Upper lobe of right lung (tissue), 1 donor: ENCODE results near the gene CCDC136. TPM values are rescaled to one million over a fixed set of nuclear protein-coding genes. Genes with fewer than 3 reads are reported as not detected.

Source experiments
- ATAC-seq: fragments of 200-7000 bp; cut with Tn5 transposase; one replicate; pipeline ENCODE4 v1.9.1; 2020; ENCODE audit warnings: mild to moderate bottlenecking, moderate library complexity
- DNase-seq: peaks from one replicate; pipeline ENCODE4 v3.0.0-alpha.2; 2020
- H3K27ac ChIP-seq: fragments of 200-600 bp; one replicate; pipeline ENCODE4 v1.8.0; 2022
- H3K27me3 ChIP-seq: fragments of 200-600 bp; one replicate; pipeline ENCODE4 v1.8.0; 2022; ENCODE audit warnings: mild to moderate bottlenecking
- H3K36me3 ChIP-seq: fragments of 200-600 bp; one replicate; pipeline ENCODE4 v1.8.0; 2022
- H3K4me1 ChIP-seq: fragments of 200-600 bp; one replicate; pipeline ENCODE4 v1.8.0; 2022
- H3K4me3 ChIP-seq: fragments of 200-600 bp; one replicate; pipeline ENCODE4 v1.8.0; 2022; ENCODE audit warnings: mild to moderate bottlenecking
- H3K9me3 ChIP-seq: fragments of 200-600 bp; one replicate; pipeline ENCODE4 v1.8.0; 2022
- intact Hi-C: fragments of 100-400 bp; cut with DNase I; formaldehyde crosslinking; loops from one replicate; pipeline ENCODE4 v1.11.0; 2022
- total RNA-seq: library from RNA; stranded (reverse); fragmentation: NEBNext Ultra II Directional; extraction: Animal tissue kit (Norgen Biotek cat#: 25700); gene quantifications from one replicate; pipeline ENCODE4 v1.2.1, GENCODE V29; 2021
- TF ChIP-seq, protein P1 (sequence below): fragments of 200-600 bp; IDR thresholded peaks from one replicate; pipeline ENCODE4 v1.8.0; 2022; ENCODE audit warnings: antibody characterized with exemption
- donor health status: DM: no; HTN: yes; CAD: no; lungs with severe emphysema.

The CCDC136 gene
- total RNA-seq, 1 donor from 2014 or later: 3.1 TPM

DNA sequence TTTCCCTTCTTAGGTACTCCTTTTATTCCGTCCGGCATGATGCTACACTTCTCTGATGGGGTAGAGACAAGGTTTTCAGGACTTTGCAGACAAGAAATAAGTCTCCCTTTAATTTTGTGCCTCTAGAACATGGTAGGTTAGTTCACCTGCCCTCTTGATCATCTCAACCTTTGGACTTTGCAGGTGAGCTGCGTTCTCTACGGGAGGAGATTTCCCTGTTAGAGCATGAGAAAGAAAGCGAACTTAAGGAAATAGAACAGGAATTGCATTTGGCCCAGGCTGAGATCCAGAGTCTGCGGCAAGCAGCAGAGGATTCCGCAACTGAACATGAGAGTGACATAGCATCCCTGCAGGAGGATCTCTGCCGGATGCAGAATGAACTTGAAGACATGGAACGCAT, 9.2 kb downstream of the CCDC136 start:
- H3K27me3 ChIP-seq: no peaks in the 10 kb centered on the region
- no peak overlapping the region for H3K27ac ChIP-seq
- TF ChIP-seq, protein P1, sequence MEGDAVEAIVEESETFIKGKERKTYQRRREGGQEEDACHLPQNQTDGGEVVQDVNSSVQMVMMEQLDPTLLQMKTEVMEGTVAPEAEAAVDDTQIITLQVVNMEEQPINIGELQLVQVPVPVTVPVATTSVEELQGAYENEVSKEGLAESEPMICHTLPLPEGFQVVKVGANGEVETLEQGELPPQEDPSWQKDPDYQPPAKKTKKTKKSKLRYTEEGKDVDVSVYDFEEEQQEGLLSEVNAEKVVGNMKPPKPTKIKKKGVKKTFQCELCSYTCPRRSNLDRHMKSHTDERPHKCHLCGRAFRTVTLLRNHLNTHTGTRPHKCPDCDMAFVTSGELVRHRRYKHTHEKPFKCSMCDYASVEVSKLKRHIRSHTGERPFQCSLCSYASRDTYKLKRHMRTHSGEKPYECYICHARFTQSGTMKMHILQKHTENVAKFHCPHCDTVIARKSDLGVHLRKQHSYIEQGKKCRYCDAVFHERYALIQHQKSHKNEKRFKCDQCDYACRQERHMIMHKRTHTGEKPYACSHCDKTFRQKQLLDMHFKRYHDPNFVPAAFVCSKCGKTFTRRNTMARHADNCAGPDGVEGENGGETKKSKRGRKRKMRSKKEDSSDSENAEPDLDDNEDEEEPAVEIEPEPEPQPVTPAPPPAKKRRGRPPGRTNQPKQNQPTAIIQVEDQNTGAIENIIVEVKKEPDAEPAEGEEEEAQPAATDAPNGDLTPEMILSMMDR: no peak
- intact Hi-C loops: no loop called here
- H3K9me3 ChIP-seq: no peaks in the 10 kb centered on the region
- H3K4me3 ChIP-seq: no peak overlapping the region
- DNase-seq (no peak), ATAC-seq (no peak)
- no peaks in the 10 kb centered on the region for H3K36me3 ChIP-seq
- no peaks in the 10 kb centered on the region for H3K4me1 ChIP-seq

DNA sequence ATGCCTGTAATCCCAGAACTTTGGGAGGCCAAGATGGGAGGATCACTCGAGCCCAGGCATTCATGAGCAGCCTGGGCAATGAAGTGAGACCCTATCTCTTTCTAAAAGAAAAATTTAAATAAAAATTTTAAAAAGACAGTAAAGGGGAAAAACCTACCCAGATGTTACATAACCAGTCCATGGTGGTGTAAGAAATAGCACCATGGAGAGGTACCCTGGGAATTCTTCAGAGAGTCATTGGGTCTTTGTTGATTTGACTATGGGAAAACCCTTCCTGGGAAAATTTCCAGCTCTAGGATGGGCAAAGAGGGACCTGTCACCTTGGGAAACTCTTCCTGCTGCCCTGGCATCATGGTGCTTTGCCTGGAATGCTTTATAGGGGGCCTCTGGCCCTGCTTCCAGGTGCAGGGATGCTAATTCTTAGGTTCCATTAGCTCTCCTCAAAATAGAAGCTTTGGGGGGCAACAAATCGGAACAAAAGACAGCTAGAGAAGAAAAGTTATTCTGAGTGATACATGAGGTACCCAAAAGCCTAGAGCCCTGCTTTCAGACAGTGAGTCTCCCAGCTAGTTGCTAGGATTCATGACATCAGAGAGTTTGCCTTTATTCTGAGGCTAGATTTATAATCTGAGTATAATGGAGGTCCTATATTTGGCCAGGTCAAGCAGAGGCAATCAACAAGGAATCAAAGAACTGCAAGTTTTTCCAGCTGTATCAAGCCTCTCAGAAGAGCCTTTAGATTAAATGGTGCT, 10.1 kb downstream of the CCDC136 start:
- DNase-seq (no peak), ATAC-seq (no peak)
- H3K36me3 ChIP-seq: no peaks in the 10 kb centered on the region
- no peak overlapping the region for H3K4me3 ChIP-seq
- no peak overlapping the region for H3K27ac ChIP-seq
- no peaks in the 10 kb centered on the region for H3K9me3 ChIP-seq
- H3K4me1 ChIP-seq: no peaks in the 10 kb centered on the region
- TF ChIP-seq, protein P1: no peak
- H3K27me3 ChIP-seq: no peaks in the 10 kb centered on the region
- intact Hi-C loops: no loop called here

DNA sequence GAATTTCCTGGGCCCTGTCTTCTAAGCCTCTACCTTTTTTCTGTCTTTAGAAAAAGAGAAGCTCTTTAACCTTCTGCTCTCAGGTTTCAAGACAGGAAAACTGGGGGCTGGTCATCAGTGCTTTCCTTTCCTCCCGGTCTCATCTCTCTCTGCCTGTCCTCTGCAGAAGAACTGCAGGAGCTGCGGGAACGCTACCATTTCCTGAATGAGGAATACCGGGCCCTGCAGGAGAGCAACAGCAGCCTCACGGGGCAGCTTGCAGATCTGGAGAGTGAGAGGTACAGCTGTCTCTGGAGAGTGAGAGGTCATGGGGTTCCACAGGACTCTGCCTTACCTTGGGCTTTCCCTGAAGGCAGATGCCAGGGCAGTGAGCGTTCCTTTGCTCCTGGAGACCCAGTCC, 12.7 kb downstream of the CCDC136 start:
- Histone ChIP-seq H3K27me3 (no peaks in the 10 kb centered on the region), H3K4me3 (no peak overlapping the region), H3K27ac (no peak overlapping the region), H3K36me3 (no peaks in the 10 kb centered on the region), H3K4me1 (no peaks in the 10 kb centered on the region), H3K9me3 (no peaks in the 10 kb centered on the region)
- intact Hi-C loops: no loop called here
- TF ChIP-seq, protein P1: no peak
- DNase-seq (no peak), ATAC-seq (no peak)

DNA sequence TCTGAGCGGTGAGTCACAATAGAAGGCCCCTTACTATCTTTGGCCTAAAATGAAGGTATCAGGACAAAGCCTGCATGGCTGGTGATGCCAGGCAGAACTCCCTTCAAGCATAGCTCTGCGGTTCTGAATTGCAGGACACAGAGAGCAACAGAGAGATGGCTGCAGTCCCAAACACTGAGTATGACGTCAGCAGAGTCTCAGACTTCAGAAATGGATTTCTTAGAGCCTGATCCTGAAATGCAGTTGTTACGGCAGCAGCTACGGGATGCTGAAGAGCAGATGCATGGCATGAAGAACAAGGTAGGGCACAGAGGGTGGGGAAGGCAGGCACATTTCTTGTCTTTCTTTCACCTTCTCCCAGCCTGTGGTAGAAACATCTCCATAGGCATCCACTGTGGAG, 13.5 kb downstream of the CCDC136 start:
- no peaks in the 10 kb centered on the region for H3K36me3 ChIP-seq
- H3K4me1 ChIP-seq: no peaks in the 10 kb centered on the region
- H3K4me3 ChIP-seq: no peak overlapping the region
- intact Hi-C loops: no loop called here
- TF ChIP-seq, protein P1: no peak
- ATAC-seq (no peak), DNase-seq (no peak)
- H3K9me3 ChIP-seq: no peaks in the 10 kb centered on the region
- no peaks in the 10 kb centered on the region for H3K27me3 ChIP-seq
- H3K27ac ChIP-seq: no peak overlapping the region

DNA sequence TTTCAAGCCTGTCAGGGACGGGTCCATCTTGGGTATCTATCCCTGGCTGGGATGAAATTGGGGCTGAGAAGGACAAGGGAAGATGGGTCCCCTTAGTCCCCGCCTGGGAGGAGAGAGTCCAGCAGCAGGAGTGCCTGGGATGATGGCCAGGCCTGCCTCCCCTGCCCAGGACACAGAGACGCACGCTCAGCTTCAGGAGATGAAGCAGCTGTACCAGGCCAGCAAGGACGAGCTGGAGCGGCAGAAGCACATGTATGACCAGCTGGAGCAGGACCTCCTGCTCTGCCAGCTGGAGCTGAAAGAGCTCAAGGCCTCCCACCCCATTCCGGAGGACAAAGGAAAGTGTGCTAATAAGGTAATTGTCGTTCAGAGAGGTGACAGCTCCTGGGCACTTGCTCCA, 15.4 kb downstream of the CCDC136 start:
- no peak overlapping the region for H3K4me3 ChIP-seq
- TF ChIP-seq, protein P1: no peak
- DNase-seq (no peak), ATAC-seq (no peak)
- no peaks in the 10 kb centered on the region for H3K4me1 ChIP-seq
- H3K9me3 ChIP-seq: no peaks in the 10 kb centered on the region
- H3K36me3 ChIP-seq: no peaks in the 10 kb centered on the region
- no peak overlapping the region for H3K27ac ChIP-seq
- H3K27me3 ChIP-seq: no peaks in the 10 kb centered on the region
- intact Hi-C loops: no loop called here

DNA sequence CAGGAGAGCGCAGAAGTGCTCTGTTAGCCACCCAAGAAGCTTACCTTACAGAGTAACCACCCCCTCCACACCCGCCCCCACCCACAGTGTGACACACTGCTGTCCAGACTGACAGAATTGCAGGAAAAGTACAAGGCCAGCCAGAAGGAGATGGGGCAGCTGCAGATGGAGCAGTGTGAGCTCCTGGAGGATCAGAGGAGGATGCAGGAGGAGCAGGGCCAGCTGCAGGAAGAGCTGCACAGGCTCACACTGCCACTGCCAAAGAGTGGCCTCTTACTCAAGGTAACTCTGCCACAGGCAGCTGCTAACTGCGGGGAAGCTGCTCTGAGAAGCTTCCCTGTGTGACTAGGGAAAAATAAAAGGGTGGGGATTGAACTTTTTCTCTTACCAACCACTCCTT, 17.6 kb downstream of the CCDC136 start:
- H3K9me3 ChIP-seq: no peaks in the 10 kb centered on the region
- TF ChIP-seq, protein P1: no peak
- no peak for ATAC-seq
- no peak overlapping the region for H3K4me3 ChIP-seq
- no peaks in the 10 kb centered on the region for H3K36me3 ChIP-seq
- H3K27me3 ChIP-seq: no peaks in the 10 kb centered on the region
- no peak for DNase-seq
- H3K27ac ChIP-seq: no peak overlapping the region
- H3K4me1 ChIP-seq: no peaks in the 10 kb centered on the region
- intact Hi-C loops: no loop called here
